HEK293 (cell line): ENCODE data around the gene SRC.
A peak's percentile ranks its signal among the peaks of the same experiment; 100 is the strongest.

Source experiments
- CTCF ChIA-PET: fragments of 350-600 bp; formaldehyde crosslinking; extraction: SDS; loops from one replicate; lab custom pipeline; 2021; ENCODE audit warnings: antibody characterized with exemption; lab: Yijun Ruan, JAX
- POLR2A ChIA-PET: fragments of 300-600 bp; formaldehyde crosslinking; extraction: SDS; loops from one replicate; lab custom pipeline; 2020; ENCODE audit warnings: antibody characterized with exemption, inconsistent platforms; lab: Yijun Ruan, JAX
- H3K27ac ChIP-seq: fragments of 200-500 bp; sonication (Bioruptor generic); 2 replicates; pipeline ENCODE4 v1.5.1; 2014; ENCODE audit warnings: low read depth, low read length, control low read depth, inconsistent platforms; ENCODE audit errors: extremely low read depth
- H3K36me3 ChIP-seq, 2 experiments: fragments of 200-500 bp in 1 of 2; sonication (Bioruptor generic) in 1 of 2; 1 replicate in 1 of 2; 2 replicates in 1 of 2; pipeline ENCODE4 v1.5.1; 2014 to 2017; ENCODE audit warnings: inconsistent platforms in 2 of 2, low read length in 2 of 2; ENCODE audit not compliant: control insufficient read depth in 2 of 2, insufficient read depth in 1 of 2
- H3K4me1 ChIP-seq: fragments of 200-500 bp; sonication (Bioruptor generic); 2 replicates; pipeline ENCODE4 v1.5.1; 2014; ENCODE audit warnings: mild to moderate bottlenecking, low read length, inconsistent platforms; ENCODE audit not compliant: control insufficient read depth, insufficient read depth
- H3K4me3 ChIP-seq: 2 replicates; pipeline ENCODE4 v1.5.1; 2011; ENCODE audit warnings: low read depth, mild to moderate bottlenecking, control low read depth, low read length, moderate library complexity
- H3K9me3 ChIP-seq: fragments of 200-500 bp; sonication (Bioruptor generic); 2 replicates; pipeline ENCODE4 v1.5.1; 2014; ENCODE audit warnings: low read depth, low read length, inconsistent platforms; ENCODE audit not compliant: control insufficient read depth, insufficient read depth
- BCL11B ChIP-seq: fragments of 450-650 bp; formaldehyde crosslinking; IDR thresholded peaks from 2 replicates; pipeline ENCODE4 v1.5.1; 2016; ENCODE audit warnings: low read depth, missing biosample characterization, missing genetic modification characterization
- EGR2 ChIP-seq: fragments of 450-650 bp; formaldehyde crosslinking; IDR thresholded peaks from 2 replicates; pipeline ENCODE4 v1.5.1; 2016; ENCODE audit warnings: low read depth, missing biosample characterization, missing genetic modification characterization
- GLI2 ChIP-seq: fragments of 450-650 bp; formaldehyde crosslinking; IDR thresholded peaks from 2 replicates; pipeline ENCODE4; 2017; ENCODE audit warnings: missing biosample characterization, missing genetic modification characterization, low read depth, borderline replicate concordance
- SCRT1 ChIP-seq: fragments of 450-650 bp; formaldehyde crosslinking; IDR thresholded peaks from 2 replicates; pipeline ENCODE4 v1.5.1; 2016; ENCODE audit warnings: missing biosample characterization, missing genetic modification characterization, borderline replicate concordance
- ZBTB17 ChIP-seq: fragments of 450-650 bp; formaldehyde crosslinking; IDR thresholded peaks from 2 replicates; pipeline ENCODE4 v1.5.1; 2016; ENCODE audit warnings: missing biosample characterization, missing genetic modification characterization
- ZBTB21 ChIP-seq: fragments of 450-650 bp; formaldehyde crosslinking; IDR thresholded peaks from 2 replicates; pipeline ENCODE4 v1.5.1; 2017; ENCODE audit warnings: missing biosample characterization, missing genetic modification characterization
- ZBTB7A ChIP-seq: fragments of 450-650 bp; formaldehyde crosslinking; IDR thresholded peaks from 2 replicates; pipeline ENCODE4 v1.5.1; 2016; ENCODE audit warnings: low read depth, missing biosample characterization, missing genetic modification characterization
- ZFHX2 ChIP-seq: fragments of 450-650 bp; formaldehyde crosslinking; conservative IDR thresholded peaks from 2 replicates; pipeline ENCODE4 v1.5.1; 2016; ENCODE audit warnings: missing biosample characterization, missing genetic modification characterization
- ZNF169 ChIP-seq: fragments of 450-650 bp; formaldehyde crosslinking; IDR thresholded peaks from 2 replicates; pipeline ENCODE4 v1.5.1; 2016; ENCODE audit warnings: missing biosample characterization, missing genetic modification characterization
- ZNF19 ChIP-seq: fragments of 450-650 bp; formaldehyde crosslinking; IDR thresholded peaks from 2 replicates; pipeline ENCODE4; 2016; ENCODE audit warnings: missing biosample characterization, missing genetic modification characterization, low read depth
- ZNF239 ChIP-seq: fragments of 450-650 bp; formaldehyde crosslinking; IDR thresholded peaks from 2 replicates; pipeline ENCODE4 v1.5.1; 2016; ENCODE audit warnings: missing biosample characterization, missing genetic modification characterization
- ZNF366 ChIP-seq: fragments of 450-650 bp; formaldehyde crosslinking; conservative IDR thresholded peaks from 2 replicates; pipeline ENCODE4 v1.5.1; 2016; ENCODE audit warnings: missing biosample characterization, missing genetic modification characterization
- ZNF521 ChIP-seq: fragments of 450-650 bp; formaldehyde crosslinking; IDR thresholded peaks from 2 replicates; pipeline ENCODE4 v1.5.1; 2017; ENCODE audit warnings: missing biosample characterization, mild to moderate bottlenecking, missing genetic modification characterization
- ZNF544 ChIP-seq: fragments of 450-650 bp; formaldehyde crosslinking; IDR thresholded peaks from 2 replicates; pipeline ENCODE4 v1.5.0; 2017; ENCODE audit warnings: missing biosample characterization, missing genetic modification characterization
- ZNF626 ChIP-seq: fragments of 450-650 bp; sonication (Bioruptor Pico); formaldehyde crosslinking; IDR thresholded peaks from 2 replicates; pipeline ENCODE4 v1.5.1; 2018; ENCODE audit warnings: missing biosample characterization, missing genetic modification characterization, inconsistent platforms
- ZNF791 ChIP-seq: fragments of 450-650 bp; formaldehyde crosslinking; IDR thresholded peaks from 2 replicates; pipeline ENCODE4 v1.5.1; 2016; ENCODE audit warnings: missing biosample characterization, missing genetic modification characterization
- TF ChIP-seq, protein P1 (sequence below): fragments of 450-650 bp; formaldehyde crosslinking; IDR thresholded peaks from 2 replicates; pipeline ENCODE4 v1.5.1; 2016; ENCODE audit warnings: missing biosample characterization, missing genetic modification characterization, low read depth
- TF ChIP-seq, protein P2 (sequence below): fragments of 450-650 bp; formaldehyde crosslinking; IDR thresholded peaks from 2 replicates; pipeline ENCODE4 v1.5.1; 2016; ENCODE audit warnings: missing biosample characterization, missing genetic modification characterization
- TF ChIP-seq, protein P3 (sequence below): fragments of 450-650 bp; IDR thresholded peaks from 2 replicates; pipeline ENCODE4 v1.5.1; 2018; ENCODE audit warnings: missing biosample characterization, missing genetic modification characterization

SRC gene

DNA sequence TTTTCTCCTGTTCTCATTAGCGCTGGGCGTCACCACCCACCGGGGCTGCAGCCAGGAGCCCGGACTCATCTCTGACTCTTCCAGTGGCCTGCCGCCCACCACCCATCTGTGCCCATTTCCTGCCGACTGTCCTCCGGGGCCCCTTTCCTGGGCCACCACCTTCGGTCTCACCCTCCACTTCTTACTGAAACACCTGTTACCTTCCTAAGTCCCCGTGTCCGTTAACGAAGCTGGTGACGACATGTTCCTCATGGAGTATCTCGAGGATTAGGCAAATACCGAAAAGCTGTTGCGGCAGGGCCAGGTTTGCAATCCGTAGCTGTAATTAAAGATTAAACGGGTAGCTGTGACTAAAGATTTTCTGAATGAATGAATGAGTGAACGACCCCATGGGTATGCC lies 80.2 kb downstream of the SRC start:
- ChIA-PET CTCF (interaction anchor here (0.6 kb wide), 1 partner anchor 35 kb away, joined by 4 read pairs; no protein-coding TSS in a partner anchor), POLR2A (interaction anchor here (0.6 kb wide), 1 partner anchor 106 kb away, joined by 6 read pairs; no protein-coding TSS in a partner anchor)
- H3K27ac ChIP-seq, result no peak overlapping the region
- H3K4me3 ChIP-seq, result no peak overlapping the region
- no peaks in the 10 kb centered on the region for H3K36me3 ChIP-seq
- no peaks in the 10 kb centered on the region for H3K9me3 ChIP-seq
- H3K4me1 ChIP-seq, result no peaks in the 10 kb centered on the region
- TF ChIP-seq, protein P1, sequence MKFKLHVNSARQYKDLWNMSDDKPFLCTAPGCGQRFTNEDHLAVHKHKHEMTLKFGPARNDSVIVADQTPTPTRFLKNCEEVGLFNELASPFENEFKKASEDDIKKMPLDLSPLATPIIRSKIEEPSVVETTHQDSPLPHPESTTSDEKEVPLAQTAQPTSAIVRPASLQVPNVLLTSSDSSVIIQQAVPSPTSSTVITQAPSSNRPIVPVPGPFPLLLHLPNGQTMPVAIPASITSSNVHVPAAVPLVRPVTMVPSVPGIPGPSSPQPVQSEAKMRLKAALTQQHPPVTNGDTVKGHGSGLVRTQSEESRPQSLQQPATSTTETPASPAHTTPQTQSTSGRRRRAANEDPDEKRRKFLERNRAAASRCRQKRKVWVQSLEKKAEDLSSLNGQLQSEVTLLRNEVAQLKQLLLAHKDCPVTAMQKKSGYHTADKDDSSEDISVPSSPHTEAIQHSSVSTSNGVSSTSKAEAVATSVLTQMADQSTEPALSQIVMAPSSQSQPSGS (tag by site-specific recombination), result no peak
- TF ChIP-seq ZFHX2 (tag by site-specific recombination) (peak; percentile 21; the same call in 1 of the 2 replicates), EGR2 (tag by site-specific recombination) (0 out of 2 replicates have a peak, but pooled peaks have one; percentile 32), GLI2 (tag by site-specific recombination) (no peak)

DNA sequence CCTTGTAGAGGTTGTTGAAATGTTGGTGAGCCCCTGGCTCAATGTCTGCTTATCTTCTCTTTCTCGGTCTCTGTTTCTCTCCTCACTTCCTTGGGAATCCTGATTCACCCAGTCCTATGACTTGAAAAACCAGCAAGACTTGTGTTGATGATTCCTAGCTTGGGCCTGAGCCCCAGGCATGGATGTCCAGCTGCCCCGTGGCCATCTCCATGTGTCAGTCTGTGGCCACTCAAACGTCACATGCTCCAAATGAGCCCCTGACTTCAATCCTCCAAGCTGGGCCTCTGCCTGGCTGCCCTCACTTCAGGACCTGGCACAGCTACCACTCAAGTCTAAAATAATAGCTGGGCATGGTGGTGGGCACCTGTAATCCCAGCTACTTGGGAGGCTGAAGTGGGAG lies 81.0 kb downstream of the SRC start:
- no peaks in the 10 kb centered on the region for H3K4me1 ChIP-seq
- H3K9me3 ChIP-seq, result no peaks in the 10 kb centered on the region
- H3K36me3 ChIP-seq, result no peaks in the 10 kb centered on the region
- H3K4me3 ChIP-seq, result no peak overlapping the region
- ChIA-PET CTCF (no interaction called here), POLR2A (no interaction called here)
- TF ChIP-seq ZFHX2 (tag by site-specific recombination), result no peak
- no peak for TF ChIP-seq ZNF791
- TF ChIP-seq ZBTB7A (tag by site-specific recombination), result no peak
- TF ChIP-seq BCL11B, result no peak
- TF ChIP-seq ZNF544 (tag by site-specific recombination), result no peak
- no peak for TF ChIP-seq ZNF19 (tag by site-specific recombination)
- TF ChIP-seq, protein P2, sequence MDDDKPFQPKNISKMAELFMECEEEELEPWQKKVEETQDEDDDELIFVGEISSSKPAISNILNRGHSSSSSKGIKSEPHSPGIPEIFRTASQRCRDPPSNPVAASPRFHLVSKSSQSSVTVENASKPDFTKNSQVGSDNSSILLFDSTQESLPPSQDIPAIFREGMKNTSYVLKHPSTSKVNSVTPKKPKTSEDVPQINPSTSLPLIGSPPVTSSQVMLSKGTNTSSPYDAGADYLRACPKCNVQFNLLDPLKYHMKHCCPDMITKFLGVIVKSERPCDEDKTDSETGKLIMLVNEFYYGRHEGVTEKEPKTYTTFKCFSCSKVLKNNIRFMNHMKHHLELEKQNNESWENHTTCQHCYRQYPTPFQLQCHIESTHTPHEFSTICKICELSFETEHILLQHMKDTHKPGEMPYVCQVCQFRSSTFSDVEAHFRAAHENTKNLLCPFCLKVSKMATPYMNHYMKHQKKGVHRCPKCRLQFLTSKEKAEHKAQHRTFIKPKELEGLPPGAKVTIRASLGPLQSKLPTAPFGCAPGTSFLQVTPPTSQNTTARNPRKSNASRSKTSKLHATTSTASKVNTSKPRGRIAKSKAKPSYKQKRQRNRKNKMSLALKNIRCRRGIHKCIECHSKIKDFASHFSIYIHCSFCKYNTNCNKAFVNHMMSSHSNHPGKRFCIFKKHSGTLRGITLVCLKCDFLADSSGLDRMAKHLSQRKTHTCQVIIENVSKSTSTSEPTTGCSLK (tag by site-specific recombination), result no peak
- TF ChIP-seq SCRT1 (tag by site-specific recombination), result no peak
- no peak overlapping the region for H3K27ac ChIP-seq

DNA sequence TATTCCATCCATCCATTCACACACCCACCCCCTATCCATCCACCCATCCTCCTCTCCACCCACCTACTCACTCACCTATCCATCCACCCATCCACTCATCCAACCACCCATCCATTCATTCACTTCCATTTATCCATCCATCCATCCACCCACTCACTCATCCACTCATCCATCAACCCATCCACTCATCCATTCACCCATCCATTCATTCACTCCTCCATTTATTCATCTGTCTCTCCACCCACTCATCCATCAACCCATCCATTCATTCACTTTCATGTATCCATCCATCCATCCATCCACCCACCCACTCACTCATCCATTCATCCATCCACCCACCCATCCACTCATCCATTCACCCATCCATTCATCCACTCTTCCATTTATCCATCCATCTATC lies 84.1 kb downstream of the SRC start:
- ChIA-PET POLR2A (no interaction called here), CTCF (no interaction called here)
- TF ChIP-seq ZBTB17 (tag by site-specific recombination) (peak; percentile 44; the same call in 1 of the 2 replicates), ZBTB21 (tag by site-specific recombination) (no peak), ZNF239 (tag by site-specific recombination) (no peak), ZNF521 (0 out of 2 replicates have a peak, but pooled peaks have one; percentile 44), ZFHX2 (tag by site-specific recombination) (peak; percentile 85), ZNF626 (no peak), ZNF366 (tag by site-specific recombination) (peak; percentile 92), EGR2 (tag by site-specific recombination) (peak; percentile 97), ZNF169 (tag by site-specific recombination) (no peak)
- TF ChIP-seq, protein P3, sequence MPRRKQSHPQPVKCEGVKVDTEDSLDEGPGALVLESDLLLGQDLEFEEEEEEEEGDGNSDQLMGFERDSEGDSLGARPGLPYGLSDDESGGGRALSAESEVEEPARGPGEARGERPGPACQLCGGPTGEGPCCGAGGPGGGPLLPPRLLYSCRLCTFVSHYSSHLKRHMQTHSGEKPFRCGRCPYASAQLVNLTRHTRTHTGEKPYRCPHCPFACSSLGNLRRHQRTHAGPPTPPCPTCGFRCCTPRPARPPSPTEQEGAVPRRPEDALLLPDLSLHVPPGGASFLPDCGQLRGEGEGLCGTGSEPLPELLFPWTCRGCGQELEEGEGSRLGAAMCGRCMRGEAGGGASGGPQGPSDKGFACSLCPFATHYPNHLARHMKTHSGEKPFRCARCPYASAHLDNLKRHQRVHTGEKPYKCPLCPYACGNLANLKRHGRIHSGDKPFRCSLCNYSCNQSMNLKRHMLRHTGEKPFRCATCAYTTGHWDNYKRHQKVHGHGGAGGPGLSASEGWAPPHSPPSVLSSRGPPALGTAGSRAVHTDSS, result no peak

More for the DNA sequence above, 84.1 kb downstream of the SRC start:
- H3K27ac ChIP-seq, result no peak overlapping the region
- H3K36me3 ChIP-seq, result no peaks in the 10 kb centered on the region
- no peaks in the 10 kb centered on the region for H3K9me3 ChIP-seq
- no peak overlapping the region for H3K4me3 ChIP-seq
- H3K4me1 ChIP-seq, result no peaks in the 10 kb centered on the region
